GM12892 (cell line): ENCODE measurements around the gene CSTF3.

Source experiments
- POLR2A ChIP-seq: IDR thresholded peaks from 2 replicates; pipeline ENCODE4 v1.6.1; 2011; ENCODE audit warnings: low read depth, low read length, control low read depth
- POLR2AphosphoS5 ChIP-seq: IDR thresholded peaks from 2 replicates; pipeline ENCODE4 v1.6.1; 2011; ENCODE audit warnings: low read depth, low read length, control low read depth
- TAF1 ChIP-seq: IDR thresholded peaks from 2 replicates; pipeline ENCODE4 v1.6.1; 2011; ENCODE audit warnings: low read depth, mild to moderate bottlenecking, control low read depth, low read length, borderline replicate concordance

GRCh38 chr11:33162831-33163230 is 1.6 kb upstream of the CSTF3 start:
- TF ChIP-seq POLR2AphosphoS5 (no peak), POLR2A (no peak), TAF1 (no peak)
